Endothelial cell of umbilical vein (primary cell): ENCODE data around the gene SLAIN2. TPM values are rescaled to one million over a fixed set of nuclear protein-coding genes. Genes with fewer than 3 reads are reported as not detected.

Source experiments
- BruUV-seq: library from RNA; stranded (reverse); fragments of 400-500 nt; replicated peaks from 2 replicates; lab custom pipeline; 2021; lab: Mats Ljungman, UMichigan
- CTCF ChIA-PET: fragments of 300-600, 350-600 bp; sonication (Branson Sonifier 250); formaldehyde crosslinking; loops from one replicate; lab custom pipeline; 2021; ENCODE audit warnings: antibody characterized with exemption, inconsistent platforms; lab: Charles Lee
- POLR2A ChIA-PET: fragments of 300-600, 350-600 bp; sonication (Branson Sonifier 250); formaldehyde crosslinking; loops from one replicate; lab custom pipeline; 2021; ENCODE audit warnings: antibody characterized with exemption, inconsistent platforms; lab: Charles Lee
- DNase-seq: peaks from one replicate; pipeline ENCODE4 v3.0.0-alpha.2; 2011; ENCODE audit warnings: low read depth, low spot score
- FAIRE-seq: peaks from 2 replicates; lab custom pipeline; 2011; peaks lifted over from hg19 to GRCh38; lab: Jason Lieb, UNC
- H2AFZ ChIP-seq: 2 replicates; pipeline ENCODE4 v1.6.0; 2012; ENCODE audit warnings: low read depth, low read length, control low read depth, inconsistent platforms
- H3K27ac ChIP-seq: 2 replicates; pipeline ENCODE4 v1.5.1; 2011; ENCODE audit warnings: low read depth, mild to moderate bottlenecking, control low read depth, low read length, moderate library complexity; ENCODE audit not compliant: insufficient read depth
- H3K27me3 ChIP-seq, 2 experiments: 2 replicates each; pipeline versions ENCODE4 v1.6.0 to v1.6.1; 2011; ENCODE audit warnings: low read length in 2 of 2, mixed read lengths in 1 of 2; ENCODE audit not compliant: control insufficient read depth in 2 of 2, insufficient read depth in 2 of 2
- H3K36me3 ChIP-seq, 2 experiments: 2 replicates in 1 of 2; 3 replicates in 1 of 2; pipeline ENCODE4 v1.5.1; 2011; ENCODE audit warnings: low read length in 2 of 2, mild to moderate bottlenecking in 1 of 2, moderate library complexity in 1 of 2; ENCODE audit not compliant: control insufficient read depth in 2 of 2, insufficient read depth in 2 of 2; ENCODE audit errors: extremely low read depth in 1 of 2
- H3K4me1 ChIP-seq: 3 replicates; pipeline ENCODE4 v1.5.1; 2011; ENCODE audit warnings: mild to moderate bottlenecking, low read length; ENCODE audit not compliant: control insufficient read depth, insufficient read depth; ENCODE audit errors: extremely low read depth
- H3K4me2 ChIP-seq: 2 replicates; pipeline ENCODE4 v1.6.1; 2011; ENCODE audit warnings: low read length, control low read depth, mixed read lengths; ENCODE audit not compliant: insufficient read depth
- H3K4me3 ChIP-seq, 3 experiments: fragments of 200-600 bp in 1 of 3; sonication (generic), shearing (Covaris generic) in 1 of 3; replicated peaks in 1 of 3; 2 replicates each; pipeline ENCODE4 v1.5.1; 2011 to 2016; ENCODE audit warnings: control low read depth in 3 of 3, low read length in 3 of 3, mild to moderate bottlenecking in 2 of 3, inconsistent platforms in 1 of 3, low read depth in 1 of 3, moderate library complexity in 1 of 3; ENCODE audit not compliant: insufficient read depth in 1 of 3
- H3K79me2 ChIP-seq: 2 replicates; pipeline ENCODE4 v1.6.0; 2012; ENCODE audit warnings: low read length, inconsistent platforms; ENCODE audit not compliant: control insufficient read depth, insufficient read depth
- H3K9ac ChIP-seq: replicated peaks from 2 replicates; pipeline ENCODE3; 2011; ENCODE audit warnings: low read length, control low read depth; ENCODE audit not compliant: insufficient read depth; ENCODE audit errors: extremely low read depth
- H3K9me1 ChIP-seq: replicated peaks from 3 replicates; pipeline ENCODE4 v1.6.0; 2011; ENCODE audit warnings: mild to moderate bottlenecking, low read length; ENCODE audit not compliant: control insufficient read depth, insufficient read depth; ENCODE audit errors: extremely low read depth
- H3K9me3 ChIP-seq: replicated peaks from 2 replicates; pipeline ENCODE4 v1.5.1; 2012; ENCODE audit warnings: low read length, inconsistent platforms; ENCODE audit not compliant: control insufficient read depth, insufficient read depth
- H4K20me1 ChIP-seq: replicated peaks from 2 replicates; pipeline ENCODE3; 2011; ENCODE audit warnings: mild to moderate bottlenecking, low read length; ENCODE audit not compliant: control insufficient read depth, insufficient read depth; ENCODE audit errors: extremely low read depth
- CTCF ChIP-seq, 2 donors: IDR thresholded peaks; 1 replicate in 1 of 2; 2 replicates in 1 of 2; pipeline ENCODE4 v1.5.1; 2011; ENCODE audit warnings: low read length in 2 of 2, mild to moderate bottlenecking in 2 of 2, moderate library complexity in 2 of 2, control low read depth in 1 of 2, inconsistent platforms in 1 of 2, low read depth in 1 of 2; ENCODE audit not compliant: insufficient read depth in 1 of 2; ENCODE audit errors: extremely low read depth in 1 of 2
- EZH2 ChIP-seq: IDR thresholded peaks from 2 replicates; pipeline ENCODE4 v1.6.1; 2012; ENCODE audit warnings: borderline replicate concordance, low read depth, mild to moderate bottlenecking, moderate library complexity, low read length, inconsistent platforms; ENCODE audit not compliant: severe bottlenecking
- FOS ChIP-seq: IDR thresholded peaks from 2 replicates; pipeline ENCODE4 v1.6.1; 2011; ENCODE audit warnings: mild to moderate bottlenecking, low read length, moderate library complexity, borderline replicate concordance; ENCODE audit not compliant: insufficient read depth
- GATA2 ChIP-seq: IDR thresholded peaks from 2 replicates; pipeline ENCODE4 v1.7.0; 2011; ENCODE audit warnings: low read depth, mild to moderate bottlenecking, moderate library complexity, mixed read lengths, low read length; ENCODE audit not compliant: insufficient read length, insufficient read depth
- JUN ChIP-seq: IDR thresholded peaks from 2 replicates; pipeline ENCODE4 v1.6.1; 2011; ENCODE audit warnings: borderline replicate concordance, low read depth; ENCODE audit not compliant: insufficient read length, insufficient read depth
- MAX ChIP-seq: IDR thresholded peaks from 2 replicates; pipeline ENCODE4 v1.6.1; 2011; ENCODE audit not compliant: insufficient read depth, insufficient read length
- MYC ChIP-seq: IDR thresholded peaks from one replicate; pipeline ENCODE4 v1.6.1; 2011; ENCODE audit warnings: mild to moderate bottlenecking, low read depth, low read length
- POLR2A ChIP-seq: IDR thresholded peaks from 2 replicates; pipeline ENCODE4 v1.6.1; 2012; ENCODE audit warnings: low read depth, mild to moderate bottlenecking, control low read depth, low read length
- POLR2AphosphoS5 ChIP-seq: IDR thresholded peaks from 2 replicates; pipeline ENCODE4 v1.6.1; 2012; ENCODE audit warnings: low read depth, mild to moderate bottlenecking, control low read depth, low read length, moderate library complexity; ENCODE audit not compliant: insufficient read depth
- dilution Hi-C: fragments of 300-500 bp; cut with MboI; formaldehyde crosslinking; loops from one replicate; pipeline ENCODE4 v1.15.0; 2019; ENCODE audit warnings: low sequenced_read_pairs; ENCODE audit not compliant: extremely low pct_ligation_motif_present
- intact Hi-C: fragments of 100-400 bp; cut with micrococcal nuclease; formaldehyde crosslinking; loops from one replicate; pipeline ENCODE4 v1.10.0; 2022
- polyA plus RNA-seq, 4 experiments: library from polyadenylated mRNA; depleted of rRNA in 3 of 4; stranded (reverse) in 3 of 4; unstranded in 1 of 4; fragments of >200 nt; gene quantifications; 2 replicates each; pipeline versions ENCODE4 v1.2.1 to v1.2.3, GENCODE V29; 2011 to 2012; ENCODE audit warnings: missing spikeins in 1 of 4
- total RNA-seq: library from RNA; stranded (reverse); gene quantifications from 2 replicates; pipeline ENCODE4 v1.2.3, GENCODE V29; 2021

The SLAIN2 gene
- total and polyA plus RNA-seq, 2 donors (not counting 3 experiments of a cell fraction or from before 2014, with no cell fraction given) = 27.4 to 49.5 TPM

- peaks cover 24% of the 10 kb centered on the region for H3K79me2 ChIP-seq
- dilution Hi-C loops (no loop called here), intact Hi-C loops (loop anchor here (5.0 kb wide), 1 partner anchor 626 kb away; no protein-coding TSS in a partner anchor)
- no peaks in the 10 kb centered on the region for H3K36me3 ChIP-seq
- FAIRE-seq = no peak
- no peak for TF ChIP-seq POLR2A
- TF ChIP-seq POLR2AphosphoS5 = no peak
- TF ChIP-seq FOS = no peak
- no peak for TF ChIP-seq JUN
- TF ChIP-seq CTCF (IDR thresholded peaks at IDR 0.05; ENCODE audit: extremely low read depth in 1 of 2, insufficient read depth in 1 of 2, low read depth in 1 of 2, low read length in 2 of 2) = no peak
- BruUV-seq = no TSS peak
- H4K20me1 ChIP-seq = peaks cover 5% of the 10 kb centered on the region
- ChIA-PET CTCF (interaction anchor here (1.1 to 1.2 kb wide), 2 partner anchors 9 to 18 kb away, joined by 3 read pairs; no protein-coding TSS in a partner anchor), POLR2A (no interaction called here)
- H3K9me1 ChIP-seq = no peaks in the 10 kb centered on the region
- H3K4me3 ChIP-seq = no peak overlapping the region
- no peak overlapping the region for H3K27ac ChIP-seq
- H3K9me3 ChIP-seq = no peaks in the 10 kb centered on the region
- no peak overlapping the region for H2AFZ ChIP-seq
- no peaks in the 10 kb centered on the region for H3K27me3 ChIP-seq
- H3K4me2 ChIP-seq = no peak overlapping the region
- DNase-seq = no peak
- no peaks in the 10 kb centered on the region for H3K4me1 ChIP-seq
- H3K9ac ChIP-seq = no peak overlapping the region
These were observed 25.3 kb downstream of the SLAIN2 start for GRCh38 chr4:48366611-48367010.

GRCh38 chr4:48367016-48367415 is 25.7 kb downstream of the SLAIN2 start:
- Histone ChIP-seq H3K9me1 (no peaks in the 10 kb centered on the region), H4K20me1 (peaks cover 5% of the 10 kb centered on the region), H3K4me1 (no peaks in the 10 kb centered on the region), H3K9ac (no peak overlapping the region), H3K36me3 (no peaks in the 10 kb centered on the region), H3K27ac (no peak overlapping the region), H3K27me3 (no peaks in the 10 kb centered on the region), H3K9me3 (no peaks in the 10 kb centered on the region), H3K4me2 (no peak overlapping the region), H3K4me3 (no peak overlapping the region), H2AFZ (no peak overlapping the region), H3K79me2 (peaks cover 24% of the 10 kb centered on the region)
- TF ChIP-seq POLR2A (no peak), CTCF (IDR thresholded peaks at IDR 0.05; ENCODE audit: extremely low read depth in 1 of 2, insufficient read depth in 1 of 2, low read depth in 1 of 2, low read length in 2 of 2) (no peak), MYC (no peak), EZH2 (no peak), JUN (no peak), GATA2 (no peak), FOS (no peak), POLR2AphosphoS5 (no peak), MAX (no peak)
- intact Hi-C loops = loop anchor here (5.0 kb wide), 1 partner anchor 625 kb away; no protein-coding TSS in a partner anchor
- CTCF ChIA-PET = interaction anchor here (1.0 to 1.2 kb wide), 2 partner anchors 9 to 23 kb away, joined by 3 read pairs; no protein-coding TSS in a partner anchor
- no peak for FAIRE-seq
- no TSS peak for BruUV-seq
- dilution Hi-C loops = no loop called here
- POLR2A ChIA-PET = no interaction called here
- DNase-seq = no peak
